Measurements from ENCODE around the gene TSPAN8.

TSPAN8 gene

DNA sequence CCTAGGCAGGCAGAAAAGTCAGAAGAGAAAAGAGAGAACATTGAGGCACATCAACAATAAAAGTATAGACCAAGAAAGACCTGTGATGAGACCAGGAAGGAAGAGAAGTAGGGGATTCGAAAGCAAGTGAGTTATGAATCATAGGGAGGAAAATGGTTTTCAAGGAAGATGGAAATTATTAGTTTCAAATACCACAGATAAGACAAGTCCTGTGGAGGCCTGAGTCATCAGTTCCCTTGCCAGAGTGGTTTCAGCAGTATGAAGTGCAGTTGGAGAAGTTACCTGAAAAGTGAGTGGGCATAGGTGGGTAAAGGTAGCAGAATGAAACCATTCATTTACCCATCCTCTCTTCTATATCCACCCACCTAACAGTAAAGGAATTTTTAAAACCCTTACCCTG lies 25.2 kb upstream of the TSPAN8 start:
- no peak overlapping the region for H3K4me3 ChIP-seq (ENCODE audit: low read depth, low read length)
- DNase-seq (ENCODE audit: low read depth), result no peak
- TF ChIP-seq, protein P1, sequence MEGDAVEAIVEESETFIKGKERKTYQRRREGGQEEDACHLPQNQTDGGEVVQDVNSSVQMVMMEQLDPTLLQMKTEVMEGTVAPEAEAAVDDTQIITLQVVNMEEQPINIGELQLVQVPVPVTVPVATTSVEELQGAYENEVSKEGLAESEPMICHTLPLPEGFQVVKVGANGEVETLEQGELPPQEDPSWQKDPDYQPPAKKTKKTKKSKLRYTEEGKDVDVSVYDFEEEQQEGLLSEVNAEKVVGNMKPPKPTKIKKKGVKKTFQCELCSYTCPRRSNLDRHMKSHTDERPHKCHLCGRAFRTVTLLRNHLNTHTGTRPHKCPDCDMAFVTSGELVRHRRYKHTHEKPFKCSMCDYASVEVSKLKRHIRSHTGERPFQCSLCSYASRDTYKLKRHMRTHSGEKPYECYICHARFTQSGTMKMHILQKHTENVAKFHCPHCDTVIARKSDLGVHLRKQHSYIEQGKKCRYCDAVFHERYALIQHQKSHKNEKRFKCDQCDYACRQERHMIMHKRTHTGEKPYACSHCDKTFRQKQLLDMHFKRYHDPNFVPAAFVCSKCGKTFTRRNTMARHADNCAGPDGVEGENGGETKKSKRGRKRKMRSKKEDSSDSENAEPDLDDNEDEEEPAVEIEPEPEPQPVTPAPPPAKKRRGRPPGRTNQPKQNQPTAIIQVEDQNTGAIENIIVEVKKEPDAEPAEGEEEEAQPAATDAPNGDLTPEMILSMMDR (IDR thresholded peaks at IDR 0.05; ENCODE audit: low read depth, low read length, missing control alignments), result no peak

DNA sequence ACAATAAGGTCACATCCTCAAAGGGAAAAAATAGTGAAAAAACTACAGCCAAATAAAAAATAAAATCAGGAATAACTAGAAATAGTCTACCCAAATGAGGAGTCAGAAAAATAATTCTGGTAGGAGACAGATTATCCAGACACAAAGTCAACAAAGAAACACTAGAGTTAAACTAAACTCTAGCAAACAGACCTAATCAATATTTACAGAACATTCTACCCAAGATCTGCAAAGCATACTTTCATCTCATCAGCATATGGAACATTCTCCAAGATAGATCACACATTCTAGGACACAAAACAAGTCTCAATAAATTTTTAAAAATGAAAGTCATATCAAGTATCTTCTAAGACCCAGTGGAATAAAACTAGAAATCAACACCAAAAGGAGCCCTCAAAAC lies 20.4 kb upstream of the TSPAN8 start:
- H3K4me3 ChIP-seq (ENCODE audit: low read depth, low read length), result no peak overlapping the region
- TF ChIP-seq, protein P1 (IDR thresholded peaks at IDR 0.05; ENCODE audit: low read depth, low read length, missing control alignments), result no peak
- DNase-seq (ENCODE audit: low read depth), result no peak

DNA sequence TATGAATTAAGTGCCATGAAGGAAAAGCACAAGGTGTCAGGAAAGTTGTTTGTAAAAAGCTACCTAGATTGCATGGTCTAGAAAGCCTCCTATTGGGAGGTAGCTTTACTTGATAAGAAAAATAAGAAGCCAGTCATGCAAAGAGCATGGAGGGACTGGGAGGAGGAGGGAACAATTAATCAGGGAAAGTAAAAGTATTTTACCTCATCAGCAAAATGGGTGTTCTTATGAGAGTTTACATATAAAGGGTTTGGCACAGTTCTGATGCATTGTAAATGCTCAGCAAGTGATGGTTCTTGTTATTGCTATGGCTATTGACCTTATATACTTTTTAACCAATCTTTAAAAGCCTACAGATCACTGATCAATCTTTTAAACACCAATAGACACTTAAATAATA lies 17.0 kb upstream of the TSPAN8 start:
- TF ChIP-seq, protein P1 (IDR thresholded peaks at IDR 0.05; ENCODE audit: low read depth, low read length, missing control alignments), result no peak
- no peak overlapping the region for H3K4me3 ChIP-seq (ENCODE audit: low read depth, low read length)
- no peak for DNase-seq (ENCODE audit: low read depth)

DNA sequence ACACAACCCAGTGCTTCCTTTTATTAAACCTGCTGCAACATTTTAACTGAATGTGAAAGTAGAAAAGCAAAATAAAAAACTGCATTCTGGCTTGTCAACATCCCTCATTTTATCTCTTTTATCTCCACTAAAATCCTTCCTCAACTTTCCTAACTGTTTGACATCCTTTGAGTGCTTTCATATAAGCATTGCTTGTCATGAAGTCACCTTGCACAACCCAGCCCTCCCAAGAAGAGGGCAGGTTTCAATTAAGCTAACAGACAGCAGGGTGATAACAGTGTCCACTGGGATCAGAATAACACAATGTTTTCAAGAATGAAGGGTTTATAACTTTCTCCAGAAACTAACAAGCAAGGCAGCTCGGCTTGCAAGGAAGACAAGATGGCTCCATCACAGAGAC lies 16.3 kb upstream of the TSPAN8 start:
- TF ChIP-seq, protein P1 (IDR thresholded peaks at IDR 0.05; ENCODE audit: low read depth, low read length, missing control alignments), result no peak
- no peak for DNase-seq (ENCODE audit: low read depth)

DNA sequence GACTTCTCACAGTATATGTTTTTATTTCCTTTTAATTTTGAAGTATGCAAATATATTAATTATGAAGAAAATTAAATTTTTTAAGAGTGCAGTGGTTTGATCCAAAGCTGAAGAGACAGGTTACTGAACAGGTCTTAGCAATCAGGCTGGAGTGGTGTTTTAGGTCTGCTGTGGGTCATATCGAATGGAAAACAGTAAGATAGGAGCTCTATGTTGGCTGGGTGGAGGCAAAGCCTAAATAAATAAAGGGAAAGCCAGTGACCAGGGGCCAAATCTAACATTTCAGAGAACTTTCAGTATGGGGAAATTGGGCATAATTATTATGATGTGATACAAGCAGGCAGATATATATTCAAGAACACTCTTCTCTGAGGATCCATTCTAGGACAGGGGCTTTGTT lies 12.7 kb upstream of the TSPAN8 start:
- no peak for DNase-seq (ENCODE audit: low read depth)
- TF ChIP-seq, protein P1 (IDR thresholded peaks at IDR 0.05; ENCODE audit: low read depth, low read length, missing control alignments), result no peak
- no peak overlapping the region for H3K4me3 ChIP-seq (ENCODE audit: low read depth, low read length)

More for the DNA sequence above, 16.3 kb upstream of the TSPAN8 start:
- no peak overlapping the region for H3K4me3 ChIP-seq (ENCODE audit: low read depth, low read length)

DNA sequence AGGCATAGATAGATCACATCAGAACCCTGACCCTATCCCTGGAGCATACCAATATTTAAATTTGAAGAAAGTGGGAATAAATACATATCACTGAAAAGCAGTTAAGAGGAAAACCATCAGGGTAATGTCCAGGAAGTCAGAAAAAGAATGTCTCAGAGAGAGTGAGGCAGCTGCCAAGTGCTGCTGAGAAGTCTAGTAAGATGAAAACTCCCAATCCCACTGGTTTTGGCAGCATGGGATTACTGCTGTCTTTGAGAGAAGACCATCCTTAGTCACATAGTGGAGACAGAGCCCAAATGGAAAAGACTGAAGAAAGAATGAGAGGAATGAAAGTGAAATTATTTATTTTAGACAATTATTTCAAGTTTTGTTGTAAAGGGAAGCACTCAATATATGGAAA lies 11.5 kb upstream of the TSPAN8 start:
- TF ChIP-seq, protein P1 (IDR thresholded peaks at IDR 0.05; ENCODE audit: low read depth, low read length, missing control alignments), result no peak
- DNase-seq (ENCODE audit: low read depth), result no peak
- no peak overlapping the region for H3K4me3 ChIP-seq (ENCODE audit: low read depth, low read length)

DNA sequence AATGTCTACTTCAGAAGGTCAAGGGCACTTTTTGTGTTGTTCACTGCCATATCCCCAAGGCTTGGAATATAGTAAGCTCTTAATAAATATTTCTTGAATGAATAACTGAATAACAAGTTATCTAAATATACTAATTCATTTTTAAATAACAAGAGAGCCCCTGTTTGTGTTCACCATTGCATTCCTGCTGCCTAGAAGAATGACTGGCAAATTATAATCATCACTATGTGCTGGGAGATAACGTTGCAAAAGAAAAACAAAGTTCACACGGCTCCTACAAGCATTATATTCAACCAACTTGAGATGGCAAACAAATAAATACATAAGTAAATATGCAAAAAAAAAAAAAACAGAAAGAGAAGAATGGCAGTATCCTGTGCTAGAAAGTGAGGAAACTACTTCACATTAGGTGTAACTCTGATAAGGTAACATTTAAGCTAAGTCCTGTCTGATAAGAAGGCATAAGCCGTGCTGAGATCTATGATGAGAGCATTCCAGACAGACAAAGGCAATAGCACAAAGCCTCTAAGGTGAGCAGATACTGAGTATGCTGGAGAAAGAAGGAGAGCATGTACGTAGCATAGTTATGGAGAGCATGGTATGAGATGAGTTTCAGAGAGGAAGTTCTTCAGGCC lies 9.2 kb upstream of the TSPAN8 start:
- TF ChIP-seq, protein P1 (IDR thresholded peaks at IDR 0.05; ENCODE audit: low read depth, low read length, missing control alignments), result no peak
- no peak for DNase-seq (ENCODE audit: low read depth)

More for the DNA sequence above, 9.2 kb upstream of the TSPAN8 start:
- no peak overlapping the region for H3K4me3 ChIP-seq (ENCODE audit: low read depth, low read length)
